HEK293T (cell line): Measurements from ENCODE around the gene LRGUK.

Source experiments
- ARNT ChIP-seq: fragments of 450-650 bp; IDR thresholded peaks from 2 replicates; pipeline ENCODE4 v1.6.1; 2017; ENCODE audit warnings: mild to moderate bottlenecking
- BHLHE40 ChIP-seq: fragments of 450-650 bp; IDR thresholded peaks from 2 replicates; pipeline ENCODE4 v1.6.1; 2016; ENCODE audit warnings: mild to moderate bottlenecking, moderate library complexity, borderline replicate concordance
- FOXA1 ChIP-seq: fragments of 450-650 bp; IDR thresholded peaks from 2 replicates; pipeline ENCODE4 v1.6.1; 2016; ENCODE audit warnings: mild to moderate bottlenecking
- SP1 ChIP-seq: fragments of 450-650 bp; IDR thresholded peaks from 2 replicates; pipeline ENCODE4 v1.6.1; 2017
- TARDBP ChIP-seq: fragments of 450-650 bp; IDR thresholded peaks from 2 replicates; pipeline ENCODE4 v1.6.1; 2016

DNA sequence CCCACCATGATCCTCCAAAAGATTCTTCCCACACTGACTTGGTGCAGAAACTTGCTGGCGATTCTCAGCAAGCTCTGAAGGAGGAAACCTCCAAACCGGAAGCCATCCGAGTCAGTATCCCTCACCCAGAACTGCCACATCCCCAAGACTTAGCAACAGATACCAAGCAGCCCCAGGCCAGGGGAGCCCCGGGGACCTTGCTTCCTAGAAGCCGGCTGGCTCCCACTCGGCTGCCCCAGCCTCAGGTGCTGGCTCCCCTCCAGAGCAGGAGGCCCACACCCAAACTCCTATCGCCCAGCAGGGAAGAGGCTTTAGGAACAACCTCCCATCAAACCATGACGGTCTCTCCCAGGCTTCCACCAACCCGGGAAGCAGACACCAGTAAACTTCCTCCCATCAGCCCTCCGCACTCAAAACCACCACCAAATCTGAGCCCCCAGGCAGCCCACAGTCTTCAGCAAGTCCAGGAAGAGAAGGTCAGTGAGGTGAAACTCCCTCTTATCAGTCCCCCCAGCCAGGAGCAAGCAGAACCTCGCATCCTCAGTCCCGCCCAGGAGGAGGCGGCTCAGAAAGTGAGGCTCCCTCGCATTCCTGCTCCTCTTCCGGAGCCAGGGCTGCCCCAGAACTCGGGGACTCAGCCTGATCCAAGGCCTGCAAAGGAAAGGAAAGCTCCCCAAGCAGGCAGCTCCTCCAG, 82.3 kb downstream of the LRGUK start:
- no peak for TF ChIP-seq ARNT
- no peak for TF ChIP-seq BHLHE40
- no peak for TF ChIP-seq TARDBP
- no peak for TF ChIP-seq SP1
- TF ChIP-seq FOXA1: no peak
